ENCODE data around the gene SEMA6B.
"Not testable (repeated sequence)": the region's sequence is repeated elsewhere in the genome, so short reads cannot be mapped to it uniquely, and the experiment has no call there.

The SEMA6B gene

GRCh38 chr19:4600893-4601292, 41.4 kb upstream of the SEMA6B start:
- no peak overlapping the region for H3K4me3 ChIP-seq (ENCODE audit: low read length)
- no peak for TF ChIP-seq CTCF (conservative IDR thresholded peaks at IDR 0.05; ENCODE audit: low read depth, low read length)
- DNase-seq (ENCODE audit: low read depth): no peak

- DNase-seq (ENCODE audit: low read depth): no peak
- TF ChIP-seq CTCF (conservative IDR thresholded peaks at IDR 0.05; ENCODE audit: low read depth, low read length): no peak
- no peak overlapping the region for H3K4me3 ChIP-seq (ENCODE audit: low read length)
These were observed 40.6 kb upstream of the SEMA6B start for GRCh38 chr19:4600082-4600481.

GRCh38 chr19:4598712-4599111, 39.2 kb upstream of the SEMA6B start:
- no peak for DNase-seq (ENCODE audit: low read depth)
- H3K4me3 ChIP-seq (ENCODE audit: low read length): no peak overlapping the region
- TF ChIP-seq CTCF (conservative IDR thresholded peaks at IDR 0.05; ENCODE audit: low read depth, low read length): no peak

- peak overlapping the region; percentile 19 for H3K4me3 ChIP-seq (ENCODE audit: low read length)
- TF ChIP-seq CTCF (conservative IDR thresholded peaks at IDR 0.05; ENCODE audit: low read depth, low read length): no peak
- DNase-seq (ENCODE audit: low read depth): no peak
These were observed 38.6 kb upstream of the SEMA6B start for GRCh38 chr19:4597975-4598671.

- TF ChIP-seq CTCF (conservative IDR thresholded peaks at IDR 0.05; ENCODE audit: low read depth, low read length): no peak
- peak overlapping the region; percentile 19 for H3K4me3 ChIP-seq (ENCODE audit: low read length)
- no peak for DNase-seq (ENCODE audit: low read depth)
These were observed 37.9 kb upstream of the SEMA6B start for GRCh38 chr19:4597278-4597974.

GRCh38 chr19:4596033-4596904, 36.8 kb upstream of the SEMA6B start:
- DNase-seq (ENCODE audit: low read depth): no peak

GRCh38 chr19:4595158-4595557, 35.7 kb upstream of the SEMA6B start:
- not testable (repeated sequence) for H3K4me3 ChIP-seq (ENCODE audit: low read length); DNase-seq (ENCODE audit: low read depth)

More at GRCh38 chr19:4596033-4596904, 36.8 kb upstream of the SEMA6B start:
- TF ChIP-seq CTCF (conservative IDR thresholded peaks at IDR 0.05; ENCODE audit: low read depth, low read length): no peak
- no peak overlapping the region for H3K4me3 ChIP-seq (ENCODE audit: low read length)
